ENCODE measurements around the gene EIF1. TPM values are rescaled to one million over a fixed set of nuclear protein-coding genes. Genes with fewer than 3 reads are reported as not detected.
"Not testable (repeated sequence)": the region's sequence is repeated elsewhere in the genome, so short reads cannot be mapped to it uniquely, and the experiment has no call there.

The EIF1 gene
- total RNA-seq (ENCODE audit: low replicate concordance) = 677 and 972 TPM in 2 replicates
- long read RNA-seq, transcript EIF1-203 (4 exons, 2,330 nt) = major isoform, 116 of 165 reads
- long read RNA-seq, transcript EIF1-202 (2 exons, 2,170 nt) = minor isoform, 7 of 165 reads
- long read RNA-seq, transcript EIF1-201 (3 exons, 1,120 nt) = minor isoform, 6 of 165 reads
- long read RNA-seq, partial matches to known transcripts = 13 of 165 reads
- long read RNA-seq, other reads (novel, unspliced or antisense) = 19 of 165 reads

GRCh38 chr17:41688641-41689496 lies at the start of gene EIF1:
EIF1 (plus strand) TSS chr17:41688885; CDS start chr17:41689039, 154 bp downstream.
- H3K27ac Mint-ChIP-seq = peak within 1 kb of the TSS; percentile 98
- H3K27me3 Mint-ChIP-seq = peaks cover 3% of the 10 kb centered on the region
- peaks cover 15% of the 10 kb centered on the region for H3K4me1 Mint-ChIP-seq (ENCODE audit: unreplicated experiment)
- peak within 1 kb of the TSS; percentile 97 for H3K4me3 Mint-ChIP-seq
- DNase-seq (ENCODE audit: extremely low spot score, unreplicated experiment) = peak; percentile 100
- no peak for TF ChIP-seq CTCF (conservative IDR thresholded peaks at IDR 0.05)
- H3K36me3 Mint-ChIP-seq = peaks cover 32% of the 10 kb centered on the region
- H3K9me3 Mint-ChIP-seq = no peaks in the 10 kb centered on the region

GRCh38 chr17:41638941-41639340 lies 49.7 kb upstream of the EIF1 start:
- Mint-ChIP-seq H3K9me3 (no peaks in the 10 kb centered on the region), H3K4me1 (ENCODE audit: unreplicated experiment) (peaks cover 10% of the 10 kb centered on the region), H3K27me3 (no peaks in the 10 kb centered on the region), H3K36me3 (no peaks in the 10 kb centered on the region), H3K27ac (no peak overlapping the region), H3K4me3 (no peak overlapping the region)
- DNase-seq (ENCODE audit: extremely low spot score, unreplicated experiment) = no peak
- no peak for TF ChIP-seq CTCF (conservative IDR thresholded peaks at IDR 0.05)

- no peak for TF ChIP-seq CTCF (conservative IDR thresholded peaks at IDR 0.05)
- Mint-ChIP-seq H3K27ac (no peak overlapping the region), H3K4me1 (ENCODE audit: unreplicated experiment) (peaks cover 10% of the 10 kb centered on the region), H3K9me3 (no peaks in the 10 kb centered on the region), H3K4me3 (no peak overlapping the region), H3K36me3 (no peaks in the 10 kb centered on the region), H3K27me3 (no peaks in the 10 kb centered on the region)
- no peak for DNase-seq (ENCODE audit: extremely low spot score, unreplicated experiment)
These were observed 48.9 kb upstream of the EIF1 start for GRCh38 chr17:41639492-41640473.

- H3K4me3 Mint-ChIP-seq; H3K4me1 Mint-ChIP-seq (ENCODE audit: unreplicated experiment); H3K27me3 Mint-ChIP-seq; H3K36me3 Mint-ChIP-seq; DNase-seq (ENCODE audit: extremely low spot score, unreplicated experiment); H3K9me3 Mint-ChIP-seq; H3K27ac Mint-ChIP-seq: not testable (repeated sequence)
These were observed 48.1 kb upstream of the EIF1 start for GRCh38 chr17:41640596-41640995.

- no peak for DNase-seq (ENCODE audit: extremely low spot score, unreplicated experiment)
- H3K36me3 Mint-ChIP-seq = no peaks in the 10 kb centered on the region
- H3K27me3 Mint-ChIP-seq = no peaks in the 10 kb centered on the region
- peaks cover 8% of the 10 kb centered on the region for H3K4me1 Mint-ChIP-seq (ENCODE audit: unreplicated experiment)
- no peaks in the 10 kb centered on the region for H3K9me3 Mint-ChIP-seq
- H3K27ac Mint-ChIP-seq = peak overlapping the region; percentile 89
- peak overlapping the region; percentile 52 for H3K4me3 Mint-ChIP-seq
- no peak for TF ChIP-seq CTCF (conservative IDR thresholded peaks at IDR 0.05)
These were observed 46.2 kb upstream of the EIF1 start for GRCh38 chr17:41642252-41643156.
